Transverse colon (tissue), 4 donors: Measurements from ENCODE around the gene CPXM2.

ENCODE experiments used
- CTCF ChIP-seq, 5 experiments: fragments of 200-600 bp in 3 of 5; fragments of 450-650 bp in 2 of 5; sonication (generic) in 3 of 5; IDR thresholded peaks; 1 replicate in 2 of 5; 2 replicates in 3 of 5; pipeline ENCODE4 v1.5.1; 2016 to 2017; ENCODE audit warnings: antibody characterized with exemption in 5 of 5, inconsistent platforms in 3 of 5, mild to moderate bottlenecking in 2 of 5, moderate library complexity in 1 of 5
- EP300 ChIP-seq: sonication (generic); formaldehyde crosslinking; IDR thresholded peaks from one replicate; pipeline ENCODE4 v1.6.1; 2017; ENCODE audit warnings: antibody characterized with exemption, low read depth
- POLR2A ChIP-seq: fragments of 450-650 bp; IDR thresholded peaks from one replicate; pipeline ENCODE4 v1.6.1; 2016; ENCODE audit warnings: antibody characterized with exemption, mild to moderate bottlenecking, moderate library complexity
- POLR2AphosphoS5 ChIP-seq, 3 donors: sonication (generic); formaldehyde crosslinking; IDR thresholded peaks; one replicate each; pipeline ENCODE4 v1.6.1; 2016; ENCODE audit warnings: antibody characterized with exemption in 3 of 3

GRCh38 chr10:123772645-123773508, 118.7 kb downstream of the CPXM2 start:
- TF ChIP-seq CTCF (IDR thresholded peaks at IDR 0.05) (no peak), POLR2A (no peak), POLR2AphosphoS5 (IDR thresholded peaks at IDR 0.05) (no peak), EP300 (no peak)
